IMR-90 (cell line): ENCODE results near the gene PTEN.

Experiments used
- CTCF ChIP-seq: conservative IDR thresholded peaks from 2 replicates; pipeline ENCODE4 v1.5.1; 2012; ENCODE audit warnings: mild to moderate bottlenecking, low read depth, low read length, improper control_type of control experiment
- MAZ ChIP-seq: IDR thresholded peaks from 2 replicates; pipeline ENCODE4 v1.6.1; 2012; ENCODE audit warnings: low read depth, mild to moderate bottlenecking, low read length, improper control_type of control experiment, moderate library complexity, borderline replicate concordance
- MXI1 ChIP-seq: IDR thresholded peaks from 2 replicates; pipeline ENCODE4 v1.6.1; 2012; ENCODE audit warnings: low read depth, mild to moderate bottlenecking, low read length, moderate library complexity, borderline replicate concordance
- POLR2A ChIP-seq: IDR thresholded peaks from 2 replicates; pipeline ENCODE4 v1.6.1; 2012; ENCODE audit warnings: mild to moderate bottlenecking, low read depth, low read length
- RCOR1 ChIP-seq: IDR thresholded peaks from 2 replicates; pipeline ENCODE4 v1.6.1; 2012; ENCODE audit warnings: mild to moderate bottlenecking, low read length, improper control_type of control experiment; ENCODE audit not compliant: insufficient replicate concordance
- RFX5 ChIP-seq: IDR thresholded peaks from 2 replicates; pipeline ENCODE4 v1.8.0; 2012; ENCODE audit warnings: low read depth, mild to moderate bottlenecking, low read length, moderate library complexity

- TF ChIP-seq CTCF (no peak), MAZ (no peak), MXI1 (no peak), POLR2A (no peak), RCOR1 (no peak), RFX5 (no peak)
Observed at GRCh38 chr10:88008866-88009470, 145.5 kb downstream of the PTEN start.
